Right lobe of liver (tissue), 4 donors: Measurements from ENCODE around the gene PPARA.

Experiments
- POLR2A ChIP-seq: fragments of 450-650 bp; IDR thresholded peaks from one replicate; pipeline ENCODE4 v1.6.1; 2017; ENCODE audit warnings: antibody characterized with exemption, mild to moderate bottlenecking
- TF ChIP-seq, protein P1 (sequence below), 4 donors: fragments of 200-600 bp in 3 of 4; fragments of 450-650 bp in 1 of 4; IDR thresholded peaks; one replicate each; pipeline versions ENCODE4 v1.5.1 to v1.8.0; 2016 to 2022; ENCODE audit warnings: antibody characterized with exemption in 4 of 4, mild to moderate bottlenecking in 2 of 4
- donor health status: DM: no; HTN: no; CAD: no.
- donor health status: DM: no; HTN: no; CAD: no.
- donor health status: DM: no; HTN: yes; CAD: no.

DNA sequence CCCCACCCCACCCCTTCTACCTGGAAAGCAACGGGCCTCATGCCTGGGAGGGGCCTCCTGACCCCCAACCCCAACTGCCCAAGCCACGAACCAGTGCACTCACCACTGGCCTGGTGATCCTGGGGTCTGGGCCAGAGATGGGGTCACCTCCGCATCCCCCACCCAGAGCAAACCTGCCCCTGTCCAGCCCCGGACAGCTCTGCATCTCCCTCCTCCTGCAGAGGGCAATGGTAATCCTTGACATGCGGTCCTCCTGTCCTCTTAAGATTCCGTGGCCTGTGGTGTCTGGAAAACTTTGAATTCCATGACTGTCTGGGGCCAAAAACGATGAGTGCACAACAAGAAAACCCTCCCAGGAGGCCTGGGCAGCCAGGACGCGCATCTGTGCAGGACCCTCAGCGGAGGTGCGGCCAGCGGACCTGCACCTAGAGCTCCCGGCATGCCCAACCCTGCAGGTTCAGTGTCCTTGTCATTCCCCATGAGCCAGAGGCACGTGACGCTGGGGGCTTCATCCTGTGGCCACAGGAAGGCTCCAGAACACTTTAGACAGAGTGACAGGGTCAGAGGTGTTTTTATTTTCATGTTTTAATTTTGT is 16.1 kb upstream of the PPARA start:
- no peak for TF ChIP-seq POLR2A
- TF ChIP-seq, protein P1, sequence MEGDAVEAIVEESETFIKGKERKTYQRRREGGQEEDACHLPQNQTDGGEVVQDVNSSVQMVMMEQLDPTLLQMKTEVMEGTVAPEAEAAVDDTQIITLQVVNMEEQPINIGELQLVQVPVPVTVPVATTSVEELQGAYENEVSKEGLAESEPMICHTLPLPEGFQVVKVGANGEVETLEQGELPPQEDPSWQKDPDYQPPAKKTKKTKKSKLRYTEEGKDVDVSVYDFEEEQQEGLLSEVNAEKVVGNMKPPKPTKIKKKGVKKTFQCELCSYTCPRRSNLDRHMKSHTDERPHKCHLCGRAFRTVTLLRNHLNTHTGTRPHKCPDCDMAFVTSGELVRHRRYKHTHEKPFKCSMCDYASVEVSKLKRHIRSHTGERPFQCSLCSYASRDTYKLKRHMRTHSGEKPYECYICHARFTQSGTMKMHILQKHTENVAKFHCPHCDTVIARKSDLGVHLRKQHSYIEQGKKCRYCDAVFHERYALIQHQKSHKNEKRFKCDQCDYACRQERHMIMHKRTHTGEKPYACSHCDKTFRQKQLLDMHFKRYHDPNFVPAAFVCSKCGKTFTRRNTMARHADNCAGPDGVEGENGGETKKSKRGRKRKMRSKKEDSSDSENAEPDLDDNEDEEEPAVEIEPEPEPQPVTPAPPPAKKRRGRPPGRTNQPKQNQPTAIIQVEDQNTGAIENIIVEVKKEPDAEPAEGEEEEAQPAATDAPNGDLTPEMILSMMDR (IDR thresholded peaks at IDR 0.05) = no peak
